HG03045 (cell line): Measurements from ENCODE around the gene CPSF7.
A peak's percentile ranks its signal among the peaks of the same experiment; 100 is the strongest.
"Not testable (repeated sequence)": the region's sequence is repeated elsewhere in the genome, so short reads cannot be mapped to it uniquely, and the experiment has no call there.

Source experiments
- ATAC-seq: cut with Tn5 transposase; IDR thresholded peaks from one replicate; pipeline ENCODE4 v1.9.1; 2021; ENCODE audit warnings: mild to moderate bottlenecking, moderate library complexity; ENCODE audit not compliant: unreplicated experiment

Gene CPSF7

GRCh38 chr11:61429691-61430582 lies at the start of gene CPSF7, which contains the start of gene SDHAF2:
CPSF7 (minus strand) TSS chr11:61429975; CDS start chr11:61429235, 740 bp downstream.
SDHAF2 (plus strand) TSS chr11:61430124; CDS start chr11:61430147, 23 bp downstream.
- ATAC-seq: peak; percentile 88

- no peak for ATAC-seq
Observed at GRCh38 chr11:61477727-61478148, 48.0 kb upstream of the CPSF7 start.

- no peak for ATAC-seq
Observed at GRCh38 chr11:61477126-61477525, 47.4 kb upstream of the CPSF7 start.

- no peak for ATAC-seq
Observed at GRCh38 chr11:61476371-61476770, 46.6 kb upstream of the CPSF7 start.

GRCh38 chr11:61475433-61475832 lies 45.7 kb upstream of the CPSF7 start:
- ATAC-seq: no peak

- ATAC-seq: no peak
Observed at GRCh38 chr11:61474013-61474643, 44.4 kb upstream of the CPSF7 start.

- no peak for ATAC-seq
Observed at GRCh38 chr11:61473370-61474012, 43.7 kb upstream of the CPSF7 start.

GRCh38 chr11:61472868-61473267 lies 43.1 kb upstream of the CPSF7 start:
- ATAC-seq: no peak

- ATAC-seq: no peak
Observed at GRCh38 chr11:61472282-61472681, 42.5 kb upstream of the CPSF7 start.

GRCh38 chr11:61468002-61468401 lies 38.2 kb upstream of the CPSF7 start:
- ATAC-seq: no peak

- not testable (repeated sequence) for ATAC-seq
Observed at GRCh38 chr11:61467602-61468001, 37.8 kb upstream of the CPSF7 start.

GRCh38 chr11:61460986-61461385 lies 31.2 kb upstream of the CPSF7 start:
- ATAC-seq: no peak

GRCh38 chr11:61460474-61460881 lies 30.7 kb upstream of the CPSF7 start:
- ATAC-seq: no peak

GRCh38 chr11:61454520-61454919 lies 24.7 kb upstream of the CPSF7 start:
- no peak for ATAC-seq

GRCh38 chr11:61453695-61454094 lies 23.9 kb upstream of the CPSF7 start:
- ATAC-seq: no peak

GRCh38 chr11:61452825-61453224 lies 23.1 kb upstream of the CPSF7 start:
- no peak for ATAC-seq

- no peak for ATAC-seq
Observed at GRCh38 chr11:61448552-61448927, 18.8 kb upstream of the CPSF7 start.

GRCh38 chr11:61447601-61448551 lies 18.1 kb upstream of the CPSF7 start:
- no peak for ATAC-seq

- ATAC-seq: peak; percentile 45
Observed at GRCh38 chr11:61446211-61446651, 16.5 kb upstream of the CPSF7 start.

- no peak for ATAC-seq
Observed at GRCh38 chr11:61445516-61445915, 15.7 kb upstream of the CPSF7 start.
